ENCODE results near the gene KRT8. TPM values are rescaled to one million over a fixed set of nuclear protein-coding genes. Genes with fewer than 3 reads are reported as not detected.

KRT8 gene
- total and polyA plus RNA-seq, 2 of the 13 experiments (the other 11 are each of a cell fraction or from before 2014, with no cell fraction given) = 498 to 718 TPM

DNA sequence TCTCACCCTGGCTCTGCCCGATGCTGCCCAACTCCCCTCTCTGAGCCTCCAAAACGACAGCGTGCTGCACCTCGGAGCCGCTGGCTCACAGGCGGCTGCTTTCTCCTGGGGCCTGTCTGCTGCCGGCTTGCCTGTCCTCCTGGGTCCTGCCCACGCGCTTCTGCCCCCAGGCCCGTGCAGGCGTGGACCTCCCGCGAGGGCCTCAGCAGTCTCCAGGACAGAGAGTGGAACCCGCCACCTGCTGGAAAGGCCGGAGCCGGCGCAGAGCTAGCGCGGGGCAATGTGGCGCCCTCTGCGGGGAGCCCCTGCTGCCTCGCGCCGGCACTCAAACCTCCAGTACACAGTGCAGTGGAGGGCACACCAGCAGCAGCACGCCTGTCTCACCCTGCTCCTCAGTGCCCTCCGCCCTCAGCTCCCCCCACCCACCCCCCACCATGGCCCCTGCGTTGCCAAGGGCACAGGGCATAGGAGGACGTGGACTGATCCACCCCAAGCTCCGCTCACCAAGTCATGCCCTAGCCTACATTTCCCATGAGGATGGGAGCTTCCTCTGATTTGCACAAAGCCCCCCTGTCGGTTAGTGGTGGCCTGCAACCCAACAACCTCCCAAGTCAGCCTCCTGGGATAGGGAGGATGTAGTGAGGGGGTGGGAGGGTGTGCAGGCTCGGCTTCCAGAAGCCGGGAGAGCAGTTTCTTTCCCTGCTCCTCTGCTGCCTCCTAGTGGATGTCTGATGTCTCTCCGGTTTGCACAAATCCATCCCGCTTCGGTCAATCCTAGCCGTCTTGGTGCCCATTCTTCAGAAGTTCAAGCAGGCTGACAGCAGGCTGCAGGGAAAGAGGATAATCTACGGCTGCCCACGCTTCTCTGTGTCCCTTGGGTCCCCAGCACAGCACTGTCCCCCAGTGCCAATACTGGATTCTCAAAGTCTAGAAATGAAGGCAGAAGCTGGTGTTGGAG, 25.2 kb downstream of the KRT8 start (continued):
- no peak for TF ChIP-seq TRAFD1 (CRISPR knock-in tag; IDR thresholded peaks at IDR 0.05; ENCODE audit: borderline replicate concordance)
- TF ChIP-seq KMT2B (CRISPR knock-in tag; IDR thresholded peaks at IDR 0.05) = no peak
- TF ChIP-seq MIXL1 (CRISPR knock-in tag; IDR thresholded peaks at IDR 0.05) = no peak
- TF ChIP-seq CENPBD1 (CRISPR knock-in tag; IDR thresholded peaks at IDR 0.05; ENCODE audit: borderline replicate concordance, low read depth) = no peak
- no peak for TF ChIP-seq GATA4 (IDR thresholded peaks at IDR 0.05; ENCODE audit: borderline replicate concordance, low read depth)
- TF ChIP-seq MAZ (IDR thresholded peaks at IDR 0.05; ENCODE audit: borderline replicate concordance, low read depth, low read length) = no peak
- TF ChIP-seq MAZ (CRISPR knock-in tag; IDR thresholded peaks at IDR 0.05; ENCODE audit: low read depth) = peak; percentile 80
- no peak for TF ChIP-seq TBX3 (IDR thresholded peaks at IDR 0.05; ENCODE audit: borderline replicate concordance)
- TF ChIP-seq ZKSCAN5 (CRISPR knock-in tag; IDR thresholded peaks at IDR 0.05) = no peak
- TF ChIP-seq KAT8 (CRISPR knock-in tag; IDR thresholded peaks at IDR 0.05) = peak; percentile 27; the same call in 1 of the 2 replicates
- TF ChIP-seq, protein P1, sequence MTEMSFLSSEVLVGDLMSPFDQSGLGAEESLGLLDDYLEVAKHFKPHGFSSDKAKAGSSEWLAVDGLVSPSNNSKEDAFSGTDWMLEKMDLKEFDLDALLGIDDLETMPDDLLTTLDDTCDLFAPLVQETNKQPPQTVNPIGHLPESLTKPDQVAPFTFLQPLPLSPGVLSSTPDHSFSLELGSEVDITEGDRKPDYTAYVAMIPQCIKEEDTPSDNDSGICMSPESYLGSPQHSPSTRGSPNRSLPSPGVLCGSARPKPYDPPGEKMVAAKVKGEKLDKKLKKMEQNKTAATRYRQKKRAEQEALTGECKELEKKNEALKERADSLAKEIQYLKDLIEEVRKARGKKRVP (CRISPR knock-in tag; IDR thresholded peaks at IDR 0.05) = no peak; a peak in 1 of 4 replicates
- no peak for TF ChIP-seq U2AF2 (IDR thresholded peaks at IDR 0.05; ENCODE audit: low read depth, low read length)
- no peak for TF ChIP-seq PAF1 (CRISPR knock-in tag; IDR thresholded peaks at IDR 0.05)
- TF ChIP-seq ZNF878 (CRISPR knock-in tag; IDR thresholded peaks at IDR 0.05) = no peak
- TF ChIP-seq GRHL1 (CRISPR knock-in tag; conservative IDR thresholded peaks at IDR 0.05) = no peak
- no peak for TF ChIP-seq KLF12 (CRISPR knock-in tag; IDR thresholded peaks at IDR 0.05; ENCODE audit: borderline replicate concordance)
- no peak for TF ChIP-seq TERF1 (CRISPR knock-in tag; IDR thresholded peaks at IDR 0.05)
- no peak for TF ChIP-seq ZBTB39 (CRISPR knock-in tag; IDR thresholded peaks at IDR 0.05)
- TF ChIP-seq ZBTB25 (CRISPR knock-in tag; IDR thresholded peaks at IDR 0.05) = no peak
